Medulla oblongata (tissue), 1 donor: ENCODE measurements around the gene PEX14.

Experiments used
- DNase-seq: peaks from one replicate; pipeline ENCODE4 v3.0.0-alpha.2; 2015; ENCODE audit errors: extremely low spot score

The PEX14 gene

DNA sequence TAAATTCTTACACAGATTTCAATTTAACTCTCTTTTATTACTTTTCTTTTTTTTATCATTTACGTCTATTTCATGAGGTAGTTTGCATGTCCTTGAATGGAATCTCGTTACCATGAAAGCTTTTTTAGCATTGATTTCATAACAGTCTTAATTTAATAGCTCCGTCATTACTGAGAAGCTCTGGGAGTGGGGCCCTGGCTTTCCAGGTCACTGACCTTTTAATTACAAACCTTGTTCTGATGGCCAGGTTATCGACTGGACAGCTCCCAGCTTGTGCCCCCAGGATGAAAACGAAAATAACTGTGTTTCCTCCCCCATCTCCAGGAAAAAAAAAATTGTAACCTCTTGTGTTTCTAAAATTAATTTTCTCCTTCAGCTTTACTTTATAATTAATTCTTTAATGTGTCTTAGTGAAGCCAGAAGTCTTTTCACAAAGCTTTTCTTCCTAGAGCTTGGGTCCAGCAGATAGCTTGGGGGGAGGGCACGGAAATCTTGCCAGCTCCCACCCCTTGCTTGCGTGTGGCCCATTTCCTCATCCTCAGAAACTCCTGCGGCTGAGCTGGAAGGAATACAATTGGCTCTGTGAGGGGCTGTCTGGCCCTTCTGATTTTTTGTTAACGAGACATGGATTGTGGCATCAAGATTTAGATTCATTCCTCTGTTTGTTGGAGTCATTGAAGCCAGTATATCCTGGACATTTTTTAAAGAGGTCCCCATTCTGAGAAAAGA is 65.7 kb downstream of the PEX14 start:
- no peak for DNase-seq

DNA sequence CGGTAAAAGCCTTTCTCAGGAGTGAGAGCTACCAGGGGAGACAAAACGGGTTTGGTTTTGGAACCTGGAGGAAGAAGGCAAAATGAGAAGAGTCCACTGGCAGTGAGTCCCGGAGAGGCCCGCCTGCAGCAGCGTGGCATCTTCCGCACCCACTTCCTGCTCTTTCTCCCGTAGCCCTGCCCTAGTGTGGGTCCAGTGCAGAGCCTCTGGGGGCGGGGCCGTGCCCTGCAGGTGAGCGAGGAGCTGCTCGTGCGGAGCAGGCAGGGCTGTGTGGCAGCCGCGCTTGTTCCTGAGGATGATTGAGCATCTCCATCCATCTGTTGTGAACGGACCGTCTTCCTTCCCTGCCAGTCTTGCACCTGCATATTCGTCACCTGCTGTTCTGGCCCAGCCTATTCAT is 66.5 kb downstream of the PEX14 start:
- DNase-seq: no peak

DNA sequence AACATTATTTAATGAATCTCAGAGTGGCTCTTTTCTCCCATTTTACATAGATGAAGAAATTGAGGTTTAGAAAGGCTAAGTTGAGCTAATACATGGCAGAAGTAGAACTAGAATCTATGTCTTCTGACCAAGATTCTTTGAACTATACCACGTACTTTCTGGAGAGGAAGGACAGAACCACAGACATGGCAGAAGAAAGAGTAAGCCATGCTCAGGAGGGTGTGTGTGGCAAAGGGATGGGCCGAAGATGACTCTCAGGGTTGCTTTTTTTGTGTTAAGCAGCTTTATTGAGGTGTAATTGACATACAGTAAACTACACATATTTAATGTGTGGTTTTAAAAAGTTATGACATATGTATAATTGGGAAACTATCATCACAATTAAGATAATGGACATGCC is 69.5 kb downstream of the PEX14 start:
- DNase-seq: no peak

DNA sequence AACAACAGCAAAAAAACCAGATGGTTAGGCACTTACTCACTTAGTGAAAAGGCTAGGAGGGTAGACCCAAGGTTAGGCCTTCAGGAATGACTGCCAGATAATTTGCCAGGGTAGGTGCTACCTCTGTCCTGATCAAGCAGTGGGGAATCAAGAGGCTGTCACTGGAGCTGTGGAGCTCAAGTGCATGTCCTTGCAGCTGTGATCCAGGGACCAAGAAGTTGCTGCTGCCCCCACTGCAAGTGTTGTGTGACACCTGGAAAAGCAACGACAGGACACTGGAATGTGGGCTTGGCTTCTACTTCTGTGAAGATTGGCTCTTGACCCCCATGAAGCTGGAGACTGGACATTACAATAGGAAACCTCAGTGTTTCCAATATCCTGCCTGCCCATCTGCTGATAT is 72.1 kb downstream of the PEX14 start:
- no peak for DNase-seq

DNA sequence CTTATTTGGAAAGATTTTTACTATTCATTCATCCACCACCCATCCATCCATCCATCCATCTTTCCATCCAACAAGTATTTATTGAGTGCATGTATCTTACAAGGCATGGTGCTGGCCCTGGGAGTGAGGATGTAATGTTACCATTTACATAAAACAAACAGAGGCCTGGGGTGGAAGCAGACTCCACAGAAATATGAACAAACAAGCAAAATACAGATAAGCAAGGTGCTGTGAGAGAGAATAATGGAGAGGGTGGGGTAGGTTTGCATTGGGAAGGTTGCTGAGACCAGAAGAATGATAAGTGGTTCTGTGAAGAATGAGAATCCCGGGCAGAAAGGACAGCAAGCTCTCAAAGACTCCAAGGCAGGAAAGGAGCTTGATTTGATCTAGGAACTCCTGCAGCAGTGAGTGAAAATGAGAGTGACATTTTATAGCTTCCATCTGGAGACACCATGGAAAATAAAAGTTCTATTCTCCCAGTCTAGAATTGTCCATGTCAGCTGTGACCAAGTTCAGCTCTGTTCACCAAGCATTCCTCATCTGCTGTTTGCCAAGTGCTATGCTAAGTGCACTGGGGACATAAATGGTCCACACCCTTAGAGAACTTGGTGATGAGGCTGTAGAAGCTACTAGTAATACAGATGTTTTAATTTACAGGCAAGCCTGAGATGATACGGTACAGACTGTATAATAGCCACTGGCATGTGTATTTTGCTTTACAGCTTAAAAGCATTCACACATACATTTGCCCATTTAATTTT is 75.3 kb downstream of the PEX14 start:
- no peak for DNase-seq

DNA sequence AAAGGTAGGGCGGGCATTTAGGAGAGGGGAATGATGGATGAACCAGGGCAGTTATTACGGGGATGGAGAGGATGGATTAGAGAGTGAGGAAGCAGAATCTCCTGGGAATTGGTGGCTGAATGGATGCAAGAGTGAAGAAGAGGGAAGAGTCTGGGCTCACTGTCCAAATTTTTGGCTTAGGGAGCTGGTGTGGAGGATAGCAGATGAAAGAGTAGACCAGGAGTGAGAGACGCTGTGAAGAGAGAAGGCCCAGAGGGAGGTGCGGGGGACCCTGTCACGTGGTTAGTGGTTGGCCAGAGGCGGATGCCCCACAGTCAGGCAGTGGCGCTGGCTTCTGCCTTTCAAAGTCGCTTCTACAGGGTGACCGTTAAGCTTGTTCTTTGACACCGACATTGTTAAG is 78.4 kb downstream of the PEX14 start:
- DNase-seq: no peak

DNA sequence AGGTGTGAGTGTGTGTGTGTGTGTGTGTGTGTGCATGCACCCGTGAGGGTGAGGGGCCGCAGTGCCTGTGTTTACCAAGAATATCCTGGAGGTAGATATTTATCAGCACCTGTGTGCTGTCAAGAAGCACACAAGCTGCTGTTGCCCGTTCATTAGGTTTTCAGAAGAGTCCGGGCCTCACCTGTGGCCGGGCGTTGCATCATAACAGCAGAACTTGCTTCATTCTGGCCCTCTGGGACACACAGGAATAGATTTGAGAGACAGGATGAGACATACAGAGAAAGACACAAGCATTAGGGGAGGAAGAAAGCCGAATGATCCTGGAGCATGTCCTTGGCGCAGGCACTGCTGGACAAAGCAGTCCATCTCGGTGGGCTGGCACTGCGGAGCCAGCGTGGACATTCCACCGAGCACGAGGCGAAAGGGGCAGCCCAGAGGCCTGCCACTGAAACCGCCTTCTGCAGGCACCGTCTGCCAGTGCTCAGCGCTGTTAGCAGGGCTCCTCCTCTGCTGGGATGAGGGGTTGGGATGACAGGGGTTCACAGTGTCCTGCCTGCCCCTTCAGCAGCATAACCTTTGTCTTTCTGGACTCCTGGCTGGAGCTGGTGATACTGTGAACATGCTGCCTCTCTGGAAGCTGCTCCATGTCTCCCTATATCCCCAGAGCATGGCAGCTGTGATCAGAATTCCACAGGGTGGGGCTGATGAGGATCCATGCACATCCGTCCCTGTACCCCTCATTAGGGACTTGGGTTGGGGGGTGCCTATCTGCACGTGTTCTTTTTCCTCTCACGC is 81.1 kb downstream of the PEX14 start:
- DNase-seq: no peak

DNA sequence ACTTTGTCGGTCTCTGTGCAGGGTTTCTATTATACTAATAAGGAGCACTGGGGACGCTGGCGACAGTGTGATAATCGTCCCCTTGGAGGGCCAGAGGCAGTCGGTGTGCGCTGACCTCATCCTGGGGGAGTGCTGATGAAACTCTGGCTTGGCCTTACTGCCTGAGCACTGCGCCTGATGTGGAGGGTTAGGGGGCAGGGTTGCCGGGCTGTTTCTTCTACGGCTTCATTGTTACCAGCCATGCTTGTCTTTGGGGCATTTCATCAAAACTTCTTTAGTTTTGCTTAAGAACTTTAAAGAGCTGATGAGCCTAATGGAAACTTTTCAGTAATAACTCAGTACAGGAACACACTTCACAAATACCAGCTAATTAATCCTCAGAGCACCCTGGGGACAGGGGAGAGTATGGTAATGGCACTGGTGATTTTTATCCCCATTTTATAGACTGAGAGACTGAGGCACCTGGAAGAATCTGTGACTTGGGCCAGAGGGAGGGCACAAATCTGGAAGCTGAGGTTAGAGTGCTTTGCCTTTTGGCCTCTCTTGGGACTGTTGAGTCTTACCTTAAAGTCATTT is 81.8 kb downstream of the PEX14 start:
- no peak for DNase-seq

DNA sequence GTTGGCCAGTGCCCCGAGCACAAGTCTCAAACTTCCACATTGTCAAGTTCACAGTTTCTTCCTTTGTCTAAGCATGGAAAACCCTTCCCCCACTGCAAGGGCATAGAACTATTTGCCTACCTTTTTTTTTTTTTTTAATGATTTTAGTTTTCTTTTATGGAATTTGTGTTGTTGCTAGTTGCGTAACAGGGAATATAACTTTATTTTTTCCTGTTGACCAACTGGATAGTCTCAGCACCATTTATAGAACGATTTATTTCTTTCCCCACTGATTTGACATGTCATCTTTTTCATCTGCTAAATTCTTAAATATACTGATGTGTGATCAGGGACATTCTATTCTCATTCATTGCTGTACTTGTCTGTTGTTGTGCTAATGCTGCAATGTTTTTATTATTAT is 83.0 kb downstream of the PEX14 start:
- DNase-seq: no peak

DNA sequence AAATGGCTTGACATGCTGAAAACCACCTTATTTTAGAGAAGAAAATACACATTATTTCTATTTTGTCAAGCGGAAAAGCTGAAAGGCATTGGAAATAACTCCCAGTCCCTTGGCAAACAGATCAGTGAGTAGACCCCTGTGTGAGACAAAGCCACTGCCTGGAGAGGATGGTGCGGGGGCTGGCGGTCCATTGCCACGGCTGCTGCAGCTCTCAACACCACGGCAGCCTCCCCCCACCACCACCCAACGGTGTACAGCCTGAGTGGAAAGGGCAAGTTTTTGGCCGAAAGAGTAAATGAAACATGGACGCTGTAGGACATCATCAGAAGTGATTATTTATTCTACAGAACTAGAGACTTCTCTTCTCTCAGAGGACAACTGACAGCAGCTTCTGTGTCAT is 84.6 kb downstream of the PEX14 start:
- DNase-seq: no peak

DNA sequence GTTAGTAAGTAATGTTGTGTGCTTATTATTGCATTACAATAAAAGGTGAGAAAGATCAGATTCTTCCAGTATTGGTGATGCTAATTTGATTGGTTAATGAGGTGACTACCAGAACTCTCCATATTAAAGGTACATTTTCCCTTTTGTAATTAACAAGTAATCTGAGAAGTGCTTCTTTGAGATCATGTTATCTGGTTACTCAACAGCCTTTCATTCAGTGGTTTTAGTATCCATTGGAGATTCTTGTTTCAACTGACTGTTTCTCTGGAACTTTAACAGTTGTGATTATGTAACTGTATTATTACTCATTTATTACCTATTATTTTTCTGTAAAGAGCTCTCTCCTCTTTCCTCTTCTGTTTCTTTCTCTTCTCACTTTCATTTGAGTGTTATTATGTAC is 86.7 kb downstream of the PEX14 start:
- no peak for DNase-seq

DNA sequence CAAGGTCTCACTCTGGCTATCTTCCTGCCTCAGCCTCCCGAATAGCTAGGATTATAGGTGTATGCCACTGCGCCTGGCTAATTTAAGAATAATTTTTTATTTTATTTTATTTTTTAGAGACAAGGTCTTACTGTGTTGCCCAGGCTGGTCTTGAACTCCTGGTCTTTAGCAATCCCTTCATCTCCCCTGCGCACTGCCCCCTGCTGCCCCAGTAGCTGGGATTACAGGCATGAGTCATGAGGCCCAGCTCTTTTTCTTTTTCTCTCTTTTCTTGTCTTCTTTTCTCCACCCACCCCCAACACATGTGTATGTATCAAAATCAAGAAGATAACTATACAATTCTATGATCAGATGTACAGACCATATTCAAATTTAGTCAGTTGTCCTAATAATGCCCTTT is 87.2 kb downstream of the PEX14 start:
- DNase-seq: no peak

DNA sequence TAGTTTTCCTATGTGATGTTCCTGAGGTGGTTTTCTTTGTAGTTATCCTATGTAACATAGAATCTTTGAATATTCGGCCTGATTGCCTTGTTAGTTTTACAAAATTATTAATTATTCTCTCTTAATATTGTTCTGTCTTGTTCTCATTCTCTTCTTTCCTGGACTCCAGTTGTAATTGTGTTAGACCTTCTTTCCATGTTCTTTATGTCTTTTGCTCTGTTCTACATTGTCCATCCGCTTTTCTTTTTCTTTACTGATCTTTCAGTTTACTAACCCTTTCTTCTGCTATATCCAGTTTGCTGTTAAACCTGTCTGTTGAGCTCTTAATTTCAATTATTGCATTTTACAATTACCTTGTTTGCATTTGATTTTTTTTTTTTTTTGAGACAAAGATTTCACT is 89.3 kb downstream of the PEX14 start:
- DNase-seq: no peak

DNA sequence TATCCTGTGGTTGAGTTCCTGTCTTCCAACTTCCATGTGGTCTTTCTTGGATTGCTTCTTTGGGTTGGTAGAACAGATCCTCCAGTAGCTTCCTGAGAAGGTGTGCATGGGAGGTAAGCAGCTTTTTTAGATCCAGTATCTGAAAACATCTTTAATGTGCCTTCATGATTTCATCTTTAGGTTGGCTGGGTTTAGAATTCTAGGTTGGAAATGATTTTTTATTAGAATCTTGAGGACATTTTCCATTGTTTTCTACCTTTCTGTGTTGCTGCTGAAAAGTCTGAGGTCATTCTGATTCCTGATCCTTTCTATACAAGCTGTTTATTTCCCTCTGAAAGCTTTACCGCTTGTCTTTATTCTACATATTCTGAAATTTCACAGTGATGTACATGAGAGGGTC is 94.8 kb downstream of the PEX14 start:
- no peak for DNase-seq

DNA sequence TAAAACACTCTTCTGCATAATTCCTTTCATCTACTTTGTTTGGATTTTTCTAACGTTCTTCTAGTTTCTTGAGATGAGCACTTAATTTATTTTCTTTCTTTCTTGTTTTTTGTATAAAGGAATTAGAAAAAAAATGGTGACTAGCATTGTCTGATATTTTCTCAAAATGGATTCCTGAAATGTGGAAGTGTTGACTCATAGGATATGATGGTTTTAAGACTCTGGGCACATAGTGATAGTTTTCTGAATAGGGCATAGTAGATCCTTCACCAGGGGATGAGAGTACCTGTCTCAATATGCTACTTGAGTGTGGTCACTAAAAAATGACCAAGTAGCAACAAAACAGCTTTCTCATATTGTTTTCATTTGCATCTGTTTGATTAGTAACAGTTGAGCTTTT is 100.9 kb downstream of the PEX14 start:
- DNase-seq: no peak

DNA sequence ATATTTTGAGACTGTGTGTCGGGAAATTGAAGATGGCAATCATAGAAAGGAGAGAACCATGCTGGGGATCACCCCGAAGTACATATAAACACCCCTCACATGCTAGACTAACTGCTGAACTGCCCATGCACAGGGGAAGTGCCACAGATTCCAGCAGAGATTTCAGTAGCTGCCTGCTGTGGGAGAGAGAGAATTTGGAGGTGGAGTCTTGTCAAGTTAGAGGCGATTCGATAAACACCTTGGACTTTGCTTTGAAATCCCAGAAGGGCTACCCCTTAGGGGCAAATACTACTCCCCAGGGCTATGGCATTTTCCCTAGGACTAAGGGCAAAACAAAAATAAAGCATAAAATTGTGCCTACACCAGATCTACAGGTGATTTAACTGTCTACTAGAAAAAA is 103.3 kb downstream of the PEX14 start:
- DNase-seq: no peak

DNA sequence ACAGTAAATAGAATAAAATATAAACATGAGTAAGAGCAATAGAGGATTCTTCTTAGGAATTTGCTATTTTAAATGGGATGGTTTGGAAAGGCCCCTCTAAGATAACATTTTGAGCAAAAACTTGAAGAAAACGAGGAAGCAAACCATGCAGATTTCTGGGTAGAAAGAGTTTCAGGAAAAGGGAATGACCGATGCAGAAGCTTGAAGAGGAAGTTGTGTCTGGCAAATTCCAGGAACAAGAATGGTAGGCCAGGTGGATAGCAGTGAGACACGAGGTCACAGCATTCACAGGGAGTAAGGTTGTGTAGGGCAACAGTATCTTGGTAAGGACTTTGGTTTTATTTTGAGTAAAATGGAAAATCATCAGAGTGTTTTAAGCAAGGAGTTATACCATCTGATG is 108.9 kb downstream of the PEX14 start:
- DNase-seq: no peak

DNA sequence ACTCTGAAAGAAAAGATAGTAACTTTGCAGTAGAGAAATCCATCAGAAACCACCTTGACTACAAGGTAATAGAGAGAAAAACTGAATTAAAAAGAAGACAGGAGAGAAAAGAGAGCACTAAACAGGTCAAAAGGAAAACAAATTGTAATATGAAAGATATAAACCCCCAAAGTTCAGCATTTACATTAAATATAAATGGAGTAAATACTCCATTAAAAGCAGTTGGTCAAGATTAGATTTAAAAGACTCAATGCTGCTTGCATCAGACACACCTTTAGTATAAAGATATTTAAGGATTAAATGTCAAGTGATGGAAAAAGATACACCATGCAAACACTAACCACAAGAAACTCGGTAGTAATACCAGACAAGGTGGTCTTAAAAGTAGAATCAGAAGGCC is 110.5 kb downstream of the PEX14 start:
- no peak for DNase-seq

DNA sequence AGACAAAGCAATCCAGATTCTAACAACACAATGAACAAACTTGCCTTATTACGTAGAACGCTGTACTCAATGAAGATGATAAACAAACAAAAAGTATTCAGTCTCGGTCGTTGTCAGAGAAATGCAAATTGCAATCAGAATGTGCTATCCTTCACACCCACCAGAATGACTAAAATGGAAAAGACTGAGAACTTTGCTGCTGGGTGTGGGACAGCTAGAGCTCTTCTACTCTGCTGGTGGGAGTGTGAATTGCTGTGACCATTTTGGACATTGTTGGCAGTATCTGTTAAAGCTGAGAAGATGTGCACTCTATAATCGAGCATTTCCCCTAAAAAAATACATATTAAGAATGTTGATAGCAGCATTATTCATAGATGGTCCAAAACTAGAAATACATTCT is 111.4 kb downstream of the PEX14 start:
- no peak for DNase-seq

DNA sequence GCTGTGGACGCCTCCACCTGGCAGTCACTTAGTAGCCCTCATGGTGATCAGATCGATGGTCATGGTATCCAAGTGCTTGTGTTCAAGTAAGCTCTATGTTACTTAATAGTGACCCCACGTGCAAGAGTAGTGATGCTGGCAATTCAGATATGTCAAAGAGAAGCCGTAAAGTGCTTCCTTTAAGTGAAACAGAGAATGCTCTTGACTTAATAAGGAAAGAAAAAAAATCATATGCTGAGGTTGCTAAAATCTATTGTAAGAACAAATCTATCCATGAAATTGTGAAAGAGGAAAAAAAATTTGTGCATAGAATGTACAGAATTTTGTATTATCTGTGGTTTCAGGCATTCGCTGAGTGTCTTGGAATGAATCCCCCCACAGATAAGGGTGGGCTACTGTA is 113.9 kb downstream of the PEX14 start:
- no peak for DNase-seq

DNA sequence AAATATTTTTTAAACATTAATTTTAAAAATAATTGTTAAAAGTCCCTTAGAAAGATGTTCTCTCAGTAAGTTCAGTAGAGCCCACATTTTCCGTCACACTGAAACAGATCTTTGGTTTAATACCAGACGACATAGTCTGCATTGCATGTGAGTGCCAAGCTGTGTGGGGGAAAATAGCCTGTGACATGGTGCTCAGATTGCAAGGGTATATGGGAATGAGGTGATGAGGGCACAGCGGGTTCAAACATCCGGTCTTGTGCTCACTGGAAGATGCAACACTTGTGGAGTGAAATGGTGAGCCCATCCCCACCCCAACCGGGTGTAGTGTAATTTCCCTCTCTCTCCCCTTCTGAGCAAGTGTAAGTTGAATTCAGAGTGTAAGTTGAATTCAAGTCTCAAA is 114.3 kb downstream of the PEX14 start:
- no peak for DNase-seq

DNA sequence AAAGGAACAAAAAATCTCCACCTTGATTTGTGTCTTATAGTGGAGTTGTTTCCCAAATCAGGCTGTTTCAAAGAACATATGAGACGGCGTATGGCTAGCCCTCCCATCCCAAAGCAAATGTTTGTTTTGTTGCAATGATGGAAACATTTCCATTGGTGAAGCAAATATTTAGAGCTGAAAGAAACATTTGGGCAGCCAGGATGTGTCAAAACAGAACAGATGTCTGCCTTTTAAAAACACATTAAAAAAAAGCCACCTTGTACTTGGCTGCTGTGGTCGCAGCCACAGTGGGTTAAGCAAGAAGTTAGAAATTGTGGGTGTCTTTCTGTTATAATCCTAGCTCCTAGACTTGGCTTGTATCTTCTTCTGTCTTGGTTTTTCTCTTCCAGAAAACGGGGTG is 116.3 kb downstream of the PEX14 start:
- DNase-seq: no peak

DNA sequence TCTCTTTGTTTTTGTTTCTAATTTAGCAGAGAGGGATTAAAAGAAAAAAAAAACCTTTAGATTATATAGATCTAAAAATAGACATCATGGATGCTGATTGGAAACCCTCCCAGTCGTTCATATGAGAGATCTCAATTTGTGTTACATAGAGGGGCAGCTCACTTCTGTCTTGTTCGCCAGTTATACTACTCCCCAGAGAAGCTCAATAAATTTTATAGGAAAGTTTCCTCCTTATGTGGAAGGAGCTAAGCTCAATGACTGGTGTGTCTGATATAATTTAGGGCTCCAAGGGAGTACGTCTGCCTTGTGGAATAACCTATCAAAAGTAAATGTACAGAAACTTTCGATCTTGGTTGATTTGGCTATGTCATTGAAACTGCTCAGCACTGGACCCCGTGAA is 117.6 kb downstream of the PEX14 start:
- DNase-seq: no peak
